ENCODE results near the gene IL1R2. TPM values are rescaled to one million over a fixed set of nuclear protein-coding genes. Genes with fewer than 3 reads are reported as not detected.
A peak's percentile ranks its signal among the peaks of the same experiment; 100 is the strongest.

The IL1R2 gene
- total RNA-seq, 6 donors from 2014 or later, result 24.7 to 84.8 (median 60.0) TPM

- no peaks in the 10 kb centered on the region for H3K9me3 ChIP-seq
- no peak for DNase-seq
- H3K4me1 ChIP-seq, result peaks cover 21 to 45% (median 33%) of the 10 kb centered on the region in 4 donors
- no peaks in the 10 kb centered on the region for H3K36me3 ChIP-seq
- H3K4me3 ChIP-seq, result no peak overlapping the region
- WGBS, 2 donors, result 87 to 90% methylated on average over 3 of the region's 3 CpGs
- peak overlapping the region; percentile 8 to 50 (median 35) for H3K27ac ChIP-seq
- ATAC-seq (ENCODE audit: low FRiP score in 2 of 2), result no peak
- H3K27me3 ChIP-seq, result no peaks in the 10 kb centered on the region
- no peak for TF ChIP-seq EP300 (IDR thresholded peaks at IDR 0.05)
- no peak for TF ChIP-seq POLR2A (IDR thresholded peaks at IDR 0.05)
- TF ChIP-seq, protein P1, sequence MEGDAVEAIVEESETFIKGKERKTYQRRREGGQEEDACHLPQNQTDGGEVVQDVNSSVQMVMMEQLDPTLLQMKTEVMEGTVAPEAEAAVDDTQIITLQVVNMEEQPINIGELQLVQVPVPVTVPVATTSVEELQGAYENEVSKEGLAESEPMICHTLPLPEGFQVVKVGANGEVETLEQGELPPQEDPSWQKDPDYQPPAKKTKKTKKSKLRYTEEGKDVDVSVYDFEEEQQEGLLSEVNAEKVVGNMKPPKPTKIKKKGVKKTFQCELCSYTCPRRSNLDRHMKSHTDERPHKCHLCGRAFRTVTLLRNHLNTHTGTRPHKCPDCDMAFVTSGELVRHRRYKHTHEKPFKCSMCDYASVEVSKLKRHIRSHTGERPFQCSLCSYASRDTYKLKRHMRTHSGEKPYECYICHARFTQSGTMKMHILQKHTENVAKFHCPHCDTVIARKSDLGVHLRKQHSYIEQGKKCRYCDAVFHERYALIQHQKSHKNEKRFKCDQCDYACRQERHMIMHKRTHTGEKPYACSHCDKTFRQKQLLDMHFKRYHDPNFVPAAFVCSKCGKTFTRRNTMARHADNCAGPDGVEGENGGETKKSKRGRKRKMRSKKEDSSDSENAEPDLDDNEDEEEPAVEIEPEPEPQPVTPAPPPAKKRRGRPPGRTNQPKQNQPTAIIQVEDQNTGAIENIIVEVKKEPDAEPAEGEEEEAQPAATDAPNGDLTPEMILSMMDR (IDR thresholded peaks at IDR 0.05), result no peak
- no peak for TF ChIP-seq POLR2AphosphoS5 (IDR thresholded peaks at IDR 0.05)
Observed at GRCh38 chr2:102056079-102056581, 64.4 kb downstream of the IL1R2 start.

DNA sequence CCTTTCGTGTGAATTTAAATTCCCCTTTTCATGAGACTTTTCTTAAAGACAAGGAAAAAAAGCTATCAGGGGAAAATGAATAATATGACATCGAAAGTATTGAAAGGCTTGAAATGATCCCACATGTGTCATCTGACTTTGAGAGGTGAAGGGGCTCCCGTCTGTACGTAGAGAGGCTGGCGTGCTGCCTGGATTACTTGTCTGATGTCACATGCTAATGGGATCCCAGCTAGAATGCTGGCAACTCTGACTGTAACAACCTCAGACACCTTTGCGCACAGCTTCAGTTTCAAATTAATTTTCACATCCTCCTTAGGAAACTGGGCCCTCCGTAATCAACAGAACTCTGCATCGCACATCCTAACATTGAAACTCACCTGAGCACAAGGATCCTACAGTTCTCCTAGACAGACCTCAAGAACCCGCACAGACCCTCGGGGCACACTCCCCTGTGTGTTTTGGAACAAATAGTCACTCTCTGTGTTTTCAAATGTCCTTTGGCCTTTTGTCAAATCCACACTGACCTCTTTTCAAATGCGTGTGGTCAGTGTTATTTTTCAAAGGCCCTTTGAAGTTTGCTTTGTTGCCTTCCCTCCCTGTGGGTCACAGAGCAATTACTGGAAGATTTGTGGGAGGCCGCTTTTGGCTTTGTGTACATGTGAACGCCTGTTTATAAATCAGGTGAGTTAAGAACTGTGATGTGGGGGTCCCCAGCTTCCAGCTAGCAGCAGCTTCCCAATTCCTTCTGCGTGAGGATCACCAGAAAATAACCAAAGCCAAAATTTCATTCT lies 65.9 kb downstream of the IL1R2 start:
- no peaks in the 10 kb centered on the region for H3K27me3 ChIP-seq
- peak overlapping the region; percentile 5 to 64 (median 42) for H3K27ac ChIP-seq
- no peak overlapping the region for H3K4me3 ChIP-seq
- no peaks in the 10 kb centered on the region for H3K36me3 ChIP-seq
- TF ChIP-seq POLR2A (IDR thresholded peaks at IDR 0.05) (no peak), EP300 (IDR thresholded peaks at IDR 0.05) (no peak)
- DNase-seq (no peak), ATAC-seq (ENCODE audit: low FRiP score in 2 of 2) (no peak)
- H3K9me3 ChIP-seq, result no peaks in the 10 kb centered on the region
- WGBS, 2 donors, result 64 to 74% methylated on average over 14 of the region's 14 CpGs
- peaks cover 18 to 44% (median 37%) of the 10 kb centered on the region in 4 donors for H3K4me1 ChIP-seq

- H3K9me3 ChIP-seq, result no peaks in the 10 kb centered on the region
- H3K36me3 ChIP-seq, result no peaks in the 10 kb centered on the region
- no peaks in the 10 kb centered on the region for H3K27me3 ChIP-seq
- H3K4me3 ChIP-seq, result no peak overlapping the region
- DNase-seq (peak in 1 of 2 donors; percentile 39), ATAC-seq (ENCODE audit: low FRiP score in 2 of 2) (no peak)
- TF ChIP-seq, protein P1 (IDR thresholded peaks at IDR 0.05), result no peak
- TF ChIP-seq EP300 (IDR thresholded peaks at IDR 0.05), result no peak
- no peak for TF ChIP-seq POLR2AphosphoS5 (IDR thresholded peaks at IDR 0.05)
- no peak for TF ChIP-seq POLR2A (IDR thresholded peaks at IDR 0.05)
- H3K27ac ChIP-seq, result peak overlapping the region in 2 of 4 donors; percentile 42 to 43
- H3K4me1 ChIP-seq, result peaks cover 24 to 47% (median 40%) of the 10 kb centered on the region in 4 donors
- 75 to 98% methylated on average over 7 to 8 of the region's 8 CpGs for WGBS, 2 donors
Observed at GRCh38 chr2:102058293-102058833, 66.6 kb downstream of the IL1R2 start.

DNA sequence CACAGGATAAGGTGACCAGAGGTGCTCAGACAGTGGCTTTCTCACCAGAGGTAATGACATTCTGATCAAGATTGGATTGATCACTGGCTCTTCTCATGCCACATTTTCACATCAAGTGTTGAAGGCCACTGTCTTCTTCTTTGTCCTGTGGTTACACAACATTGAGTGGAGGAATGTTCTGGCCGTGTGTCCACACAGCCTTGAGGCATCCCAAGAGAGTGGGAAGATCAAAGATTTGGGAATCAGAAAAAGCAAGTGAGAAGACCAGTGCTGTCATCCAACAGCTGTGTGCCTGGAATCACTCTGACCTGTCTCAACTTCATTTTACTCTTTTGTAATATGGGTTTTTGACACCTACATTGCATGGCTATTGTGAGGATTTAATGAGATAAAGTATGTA lies 67.4 kb downstream of the IL1R2 start:
- H3K4me1 ChIP-seq, result peaks cover 32 to 50% (median 48%) of the 10 kb centered on the region in 4 donors
- H3K9me3 ChIP-seq, result no peaks in the 10 kb centered on the region
- 52 to 77% methylated on average over 1 of the region's 1 CpG for WGBS, 2 donors
- H3K27ac ChIP-seq, result peak overlapping the region in 2 of 4 donors; percentile 22 to 36
- ATAC-seq (ENCODE audit: low FRiP score in 2 of 2), result no peak
- H3K27me3 ChIP-seq, result no peaks in the 10 kb centered on the region
- H3K36me3 ChIP-seq, result no peaks in the 10 kb centered on the region
- H3K4me3 ChIP-seq, result no peak overlapping the region
- TF ChIP-seq EP300 (IDR thresholded peaks at IDR 0.05) (peak in 3 of 4 donors; percentile 28 to 59 (median 48)), POLR2AphosphoS5 (IDR thresholded peaks at IDR 0.05) (peak in 1 of 2 donors; percentile 51), POLR2A (IDR thresholded peaks at IDR 0.05) (no peak)
- no peak for DNase-seq

DNA sequence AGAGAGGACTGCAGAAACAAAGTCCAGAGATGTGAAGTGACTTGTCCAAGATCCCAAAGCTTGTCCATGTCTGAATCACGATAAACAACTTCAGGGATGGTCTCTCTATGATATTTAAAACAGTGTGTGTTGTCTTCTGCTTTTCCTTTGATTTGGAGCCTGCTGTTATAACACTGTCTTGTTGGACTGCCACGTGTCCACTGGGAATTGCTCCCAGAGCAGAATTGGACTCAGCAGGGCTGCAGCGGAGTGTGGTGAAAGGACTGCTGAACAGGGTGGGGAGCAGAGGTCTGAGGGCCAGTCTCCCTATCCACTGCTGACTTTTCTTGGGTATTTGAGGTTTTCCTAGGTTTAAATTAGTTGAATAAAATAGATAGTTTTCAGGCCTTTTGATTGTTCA lies 68.3 kb downstream of the IL1R2 start:
- WGBS, 2 donors, result 77 to 94% methylated on average over 3 of the region's 3 CpGs
- Histone ChIP-seq H3K27me3 (no peaks in the 10 kb centered on the region), H3K36me3 (no peaks in the 10 kb centered on the region), H3K27ac (peak overlapping the region in 2 of 4 donors; percentile 17 to 36), H3K9me3 (no peaks in the 10 kb centered on the region), H3K4me1 (peaks cover 41 to 59% (median 57%) of the 10 kb centered on the region in 4 donors), H3K4me3 (no peak overlapping the region)
- DNase-seq, result no peak
- TF ChIP-seq POLR2A (IDR thresholded peaks at IDR 0.05) (no peak), EP300 (IDR thresholded peaks at IDR 0.05) (no peak), POLR2AphosphoS5 (IDR thresholded peaks at IDR 0.05) (no peak)
- TF ChIP-seq, protein P1 (IDR thresholded peaks at IDR 0.05), result no peak
- ATAC-seq (ENCODE audit: low FRiP score in 2 of 2), result no peak
